Activated CD8-positive, alpha-beta memory T cell treated with anti-CD3 and anti-CD28 coated beads for 4 hours (primary cell): ENCODE measurements around the gene UBE2M.
A peak's percentile ranks its signal among the peaks of the same experiment; 100 is the strongest.
"Not testable (repeated sequence)": the region's sequence is repeated elsewhere in the genome, so short reads cannot be mapped to it uniquely, and the experiment has no call there.

ENCODE experiments used
- DNase-seq, 2 donors: peaks; one replicate each; pipeline ENCODE4 v3.0.0-alpha.2; 2020; ENCODE audit warnings: low read depth in 2 of 2

UBE2M gene

DNA sequence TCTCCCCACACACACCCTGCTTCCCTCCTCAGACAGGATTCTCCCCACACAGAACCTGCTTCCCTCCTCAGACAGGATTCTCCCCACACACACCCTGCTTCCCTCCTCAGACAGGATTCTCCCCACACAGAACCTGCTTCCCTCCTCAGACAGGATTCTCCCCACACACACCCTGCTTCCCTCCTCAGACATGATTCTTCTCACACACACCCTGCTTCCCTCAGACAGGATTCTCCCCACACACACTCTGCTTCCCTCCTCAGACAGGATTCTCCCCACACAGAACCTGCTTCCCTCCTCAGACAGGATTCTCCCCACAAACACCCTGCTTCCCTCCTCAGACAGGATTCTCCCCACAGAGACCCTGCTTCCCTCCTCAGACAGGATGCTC, 19.2 kb downstream of the UBE2M start:
- DNase-seq = not testable (repeated sequence)

- no peak for DNase-seq
Measured at GRCh38 chr19:58538257-58539168, 19.9 kb downstream of the UBE2M start.

DNA sequence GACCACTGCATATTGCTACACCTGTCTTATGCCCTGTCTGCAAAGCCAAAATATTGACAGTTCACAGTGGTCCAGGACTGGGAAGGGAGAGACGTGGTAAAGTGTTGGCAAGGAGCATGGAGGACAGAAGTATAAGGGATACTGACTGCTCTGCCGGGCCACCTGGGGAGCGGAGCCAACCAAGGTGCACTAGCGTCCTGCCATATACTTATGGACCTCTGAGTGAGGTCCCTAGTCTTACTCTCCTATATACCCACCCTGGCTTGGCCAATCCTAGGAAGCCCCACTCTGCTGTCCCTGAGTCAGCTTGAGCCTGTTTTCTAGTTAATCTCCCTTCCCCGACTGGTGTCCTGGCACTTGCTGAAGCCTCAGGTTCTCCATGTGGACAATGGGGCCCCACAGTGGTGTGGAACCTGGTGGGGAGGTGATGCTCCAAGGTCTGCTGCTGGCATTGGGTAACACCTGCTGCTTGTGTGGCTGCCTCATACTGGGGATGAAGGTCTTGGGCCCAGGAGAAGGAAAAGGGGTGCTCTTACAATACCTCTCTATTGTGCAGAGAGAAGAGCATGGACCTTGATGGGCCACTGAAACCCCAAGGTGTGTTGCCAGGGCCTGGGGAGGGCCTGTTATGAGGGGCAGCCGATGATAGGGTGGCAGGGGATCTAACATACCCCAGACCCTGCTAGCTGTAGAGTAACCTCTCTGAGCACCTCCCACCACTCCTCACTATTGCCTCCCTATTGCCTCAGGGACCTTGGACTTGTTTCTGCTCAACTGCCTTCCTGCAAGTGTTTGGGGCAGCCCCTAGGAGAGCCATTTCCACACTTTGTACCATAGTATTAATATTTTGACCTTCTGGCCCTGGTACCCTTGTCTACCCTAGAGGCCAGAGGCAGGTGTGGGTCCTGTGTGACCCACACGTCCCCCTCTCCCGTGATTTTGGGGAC, 21.3 kb downstream of the UBE2M start:
- no peak for DNase-seq

DNA sequence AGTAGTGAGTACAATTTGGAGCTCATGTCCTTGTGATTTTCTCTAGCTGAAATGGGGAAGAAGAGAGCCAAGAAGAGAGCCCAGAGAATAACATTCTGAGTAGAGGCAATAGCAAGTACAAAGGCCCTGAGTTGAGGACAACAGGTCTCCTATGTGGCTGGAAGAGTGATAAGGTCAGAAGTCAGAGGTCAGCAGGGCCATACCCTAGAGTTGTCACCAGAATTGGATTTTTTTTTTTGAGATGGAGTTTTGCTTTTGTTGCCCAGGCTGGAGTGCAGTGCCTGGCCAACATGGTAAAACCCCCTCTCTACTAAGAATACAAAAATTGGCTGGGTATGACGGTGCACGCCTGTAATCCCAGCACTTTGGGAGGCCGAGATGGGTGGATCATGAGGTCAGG, 22.6 kb downstream of the UBE2M start:
- DNase-seq = no peak

GRCh38 chr19:58531034-58531840, 27.2 kb downstream of the UBE2M start:
- no peak for DNase-seq

DNA sequence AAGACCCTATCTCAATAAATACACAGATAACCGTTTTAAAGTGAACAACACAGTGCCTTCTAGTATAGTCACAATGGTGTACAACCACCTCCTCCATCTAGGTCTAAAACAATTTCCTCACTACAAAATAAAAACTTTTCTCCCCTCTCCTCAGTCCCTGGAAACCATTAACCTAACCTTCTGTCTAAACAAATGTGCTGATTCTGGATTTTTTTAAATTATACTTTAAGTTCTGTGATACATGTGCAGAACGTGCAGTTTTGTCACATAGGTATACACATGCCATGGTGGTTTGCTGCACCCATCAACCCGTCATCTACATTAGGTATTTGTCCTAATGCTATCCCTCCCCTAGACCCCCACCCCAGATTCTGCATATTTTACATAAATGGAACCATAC, 29.0 kb downstream of the UBE2M start:
- no peak for DNase-seq

- DNase-seq = no peak
Measured at GRCh38 chr19:58522709-58523108, 35.7 kb downstream of the UBE2M start.

- DNase-seq = no peak
Measured at GRCh38 chr19:58521651-58522050, 36.8 kb downstream of the UBE2M start.

DNA sequence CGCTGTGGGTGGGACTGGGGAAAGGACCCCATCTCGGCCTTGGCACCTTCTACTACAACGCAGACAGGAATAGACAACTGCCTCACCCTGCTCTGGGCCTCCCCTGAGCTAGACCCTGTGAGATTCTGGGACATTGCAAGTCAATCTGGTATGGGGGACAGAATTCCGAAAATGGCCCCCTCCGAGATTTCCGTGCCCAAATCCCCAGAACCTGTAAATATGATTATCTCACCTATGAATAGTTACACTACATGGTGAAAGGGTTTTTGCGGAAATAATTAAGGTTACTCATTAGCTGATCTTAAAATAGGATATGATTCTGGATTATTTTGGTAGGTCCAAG, 38.2 kb downstream of the UBE2M start:
- DNase-seq = no peak

DNA sequence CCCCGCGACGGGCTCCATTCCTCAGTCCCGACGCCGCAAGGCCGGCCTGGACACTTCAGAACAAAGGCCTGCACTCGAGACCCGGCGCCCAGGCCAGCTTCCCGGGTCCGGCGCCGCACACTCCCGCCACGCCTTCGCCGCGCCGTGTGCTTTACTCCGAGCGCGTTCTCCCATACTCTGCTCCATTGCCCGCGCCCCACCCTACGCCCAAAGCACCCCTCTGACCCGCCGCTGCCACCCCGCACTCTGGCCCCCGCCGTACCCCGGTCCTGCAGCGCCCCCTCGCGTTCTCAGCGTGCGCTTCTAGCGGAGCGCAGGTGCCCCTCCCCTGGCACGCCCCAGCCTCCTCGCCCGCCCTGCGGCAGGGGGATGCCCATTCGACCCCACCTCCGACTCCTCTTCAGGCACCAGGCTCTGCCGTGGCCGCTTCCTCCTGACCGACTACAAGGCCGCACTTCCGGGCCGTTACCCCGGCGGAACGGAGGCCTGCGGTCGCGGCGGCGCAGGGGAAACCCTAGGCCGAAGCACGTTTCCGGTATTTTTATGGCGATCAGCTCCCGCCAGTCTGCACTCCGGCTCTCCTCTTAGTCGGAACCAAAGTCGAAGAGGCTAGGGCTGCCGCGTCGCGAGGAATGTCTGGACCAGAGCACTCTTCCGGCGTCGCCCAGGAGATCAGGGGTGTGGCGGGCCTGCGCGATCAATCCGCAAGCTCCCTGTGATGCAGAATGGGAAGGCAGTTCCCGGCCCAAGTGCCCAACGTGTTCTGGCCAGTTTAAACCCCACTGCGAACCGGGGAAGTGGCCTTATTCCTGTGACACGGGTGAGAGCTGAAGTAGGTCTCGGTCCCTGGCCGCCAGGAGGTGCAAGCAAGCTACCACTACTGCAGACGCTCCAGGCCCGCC, 38.8 kb downstream of the UBE2M start, which contains the start of gene ZBTB45:
Gene ZBTB45, minus strand, starts transcription at position 456 of the 902 bp plus-strand sequence. CDS start 2,137 bp downstream, outside the sequence.
- DNase-seq = peak; percentile 70 to 74

DNA sequence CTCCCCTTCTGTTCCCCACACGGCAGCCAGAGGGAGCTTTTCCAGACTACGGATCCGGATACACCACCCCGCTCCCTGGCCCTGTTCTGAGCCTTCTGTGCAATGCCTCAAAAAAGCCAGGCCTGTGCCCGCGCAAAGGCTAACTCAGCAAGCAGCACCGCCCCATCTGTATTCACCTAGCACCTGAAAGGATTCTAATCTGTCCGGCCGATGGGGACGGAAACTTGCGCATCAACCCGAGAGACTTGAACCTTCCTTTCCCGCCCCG, 39.4 kb downstream of the UBE2M start:
- DNase-seq = no peak

DNA sequence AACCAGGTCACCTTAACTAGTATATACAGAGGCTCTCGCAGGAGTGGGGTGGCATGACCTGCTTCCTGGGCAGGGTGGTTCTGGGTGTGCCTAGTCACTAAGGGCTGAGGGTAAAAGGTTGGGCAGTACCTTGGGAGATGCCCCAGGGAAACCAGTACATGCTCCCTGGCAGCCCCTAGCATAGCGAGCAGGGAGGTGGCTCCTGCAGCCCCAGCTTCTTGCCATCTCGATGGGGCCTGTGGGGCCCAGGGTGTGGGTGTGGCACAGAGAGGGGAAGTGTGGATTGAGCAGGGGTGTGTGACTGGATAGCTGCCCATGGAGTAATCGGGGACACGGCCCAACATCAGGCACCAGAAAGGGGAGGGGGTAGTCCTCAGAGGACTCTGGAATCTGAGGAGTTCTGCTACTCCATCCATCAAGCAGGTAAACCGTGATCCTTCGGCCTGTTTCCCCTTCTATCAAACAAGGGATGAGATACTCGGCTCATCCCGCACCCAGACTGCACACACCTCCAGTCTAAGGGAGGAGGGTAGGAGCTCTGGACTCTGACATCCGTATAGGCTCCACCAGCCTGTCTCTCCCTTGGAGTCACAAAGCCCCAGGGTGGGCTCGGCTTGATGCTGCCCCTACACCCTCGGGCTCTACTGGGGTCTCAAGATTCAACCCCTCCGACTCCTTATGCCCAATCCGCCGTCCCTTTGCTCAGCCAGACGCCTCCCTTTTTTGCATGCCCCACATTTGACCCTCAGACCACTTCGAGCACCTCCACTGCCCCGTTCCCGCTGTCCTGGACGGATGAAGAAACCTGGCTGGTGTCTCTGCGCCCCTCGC, 39.9 kb downstream of the UBE2M start:
- no peak for DNase-seq

DNA sequence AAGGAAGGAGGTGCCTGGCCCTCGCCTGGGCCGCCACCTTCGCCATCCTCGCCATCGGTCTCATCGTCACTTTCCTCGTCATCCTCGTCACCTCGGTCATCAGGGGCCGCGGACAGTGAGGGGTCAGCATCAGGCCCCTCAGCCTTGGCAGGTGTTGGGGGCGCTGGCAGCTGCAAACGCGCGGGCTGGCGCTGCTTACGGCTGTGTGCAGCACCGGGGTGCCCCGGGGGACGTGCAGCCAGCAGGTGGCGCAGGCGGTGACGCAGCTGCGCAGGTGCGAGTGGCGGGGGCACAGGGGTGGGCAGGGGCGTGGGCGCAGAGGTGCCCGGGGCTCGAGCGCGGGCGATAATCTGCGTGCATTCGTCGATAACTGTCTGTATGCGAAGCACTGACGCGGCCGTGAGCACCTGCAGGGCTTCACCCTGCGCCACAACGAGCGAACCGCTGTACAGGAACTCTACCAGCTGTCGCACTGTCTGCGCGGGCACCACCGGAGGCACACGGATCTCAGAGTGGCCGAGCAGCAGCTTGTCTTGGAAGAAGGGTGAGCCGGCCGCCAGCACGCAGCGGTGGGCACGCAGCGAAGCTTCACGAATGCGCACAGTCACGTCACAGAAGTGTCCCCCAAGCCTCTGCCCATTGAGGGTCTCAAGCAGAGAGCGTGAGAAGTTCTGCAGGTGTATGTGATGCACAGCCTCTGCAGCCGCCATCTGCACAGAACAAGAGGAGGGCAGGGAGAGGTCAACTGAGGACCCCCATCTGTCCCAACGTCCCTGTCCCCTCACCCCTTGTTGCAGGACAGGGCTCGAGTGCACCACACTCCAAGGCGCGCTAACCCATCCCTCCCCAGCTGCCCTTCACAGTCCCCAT, 41.2 kb downstream of the UBE2M start:
- DNase-seq = no peak

GRCh38 chr19:58516246-58516836, 42.1 kb downstream of the UBE2M start:
- DNase-seq = no peak

DNA sequence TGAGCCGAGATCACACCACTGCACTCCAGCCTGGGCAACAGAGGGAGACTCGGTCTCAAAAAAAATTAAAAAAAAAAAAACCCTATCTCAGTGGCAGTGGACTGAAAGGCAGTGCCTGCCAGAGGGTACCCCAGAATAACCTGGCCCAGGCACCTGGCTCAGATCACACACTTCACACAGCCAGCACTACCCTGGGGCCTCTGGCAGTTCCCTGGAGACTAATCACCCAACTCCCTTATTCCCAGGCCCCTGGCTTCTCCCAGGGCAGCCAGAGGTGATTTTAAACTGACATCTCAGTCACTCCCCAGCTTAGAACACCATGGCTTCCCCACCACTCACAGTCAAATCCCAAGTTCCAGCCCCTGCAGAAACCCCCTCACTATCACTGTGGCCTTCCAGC, 43.2 kb downstream of the UBE2M start:
- no peak for DNase-seq

GRCh38 chr19:58514564-58515022, 43.8 kb downstream of the UBE2M start:
- DNase-seq = no peak

GRCh38 chr19:58513694-58514563, 44.5 kb downstream of the UBE2M start:
- DNase-seq = peak; percentile 82 to 85
